HG02642 (cell line): ENCODE measurements around the gene THAP11.
A peak's percentile ranks its signal among the peaks of the same experiment; 100 is the strongest.
"Not testable (repeated sequence)": the region's sequence is repeated elsewhere in the genome, so short reads cannot be mapped to it uniquely, and the experiment has no call there.

Experiments used
- ATAC-seq: cut with Tn5 transposase; IDR thresholded peaks from one replicate; pipeline ENCODE4 v1.9.1; 2021; ENCODE audit warnings: mild to moderate bottlenecking; ENCODE audit not compliant: unreplicated experiment, poor library complexity

Gene THAP11

DNA sequence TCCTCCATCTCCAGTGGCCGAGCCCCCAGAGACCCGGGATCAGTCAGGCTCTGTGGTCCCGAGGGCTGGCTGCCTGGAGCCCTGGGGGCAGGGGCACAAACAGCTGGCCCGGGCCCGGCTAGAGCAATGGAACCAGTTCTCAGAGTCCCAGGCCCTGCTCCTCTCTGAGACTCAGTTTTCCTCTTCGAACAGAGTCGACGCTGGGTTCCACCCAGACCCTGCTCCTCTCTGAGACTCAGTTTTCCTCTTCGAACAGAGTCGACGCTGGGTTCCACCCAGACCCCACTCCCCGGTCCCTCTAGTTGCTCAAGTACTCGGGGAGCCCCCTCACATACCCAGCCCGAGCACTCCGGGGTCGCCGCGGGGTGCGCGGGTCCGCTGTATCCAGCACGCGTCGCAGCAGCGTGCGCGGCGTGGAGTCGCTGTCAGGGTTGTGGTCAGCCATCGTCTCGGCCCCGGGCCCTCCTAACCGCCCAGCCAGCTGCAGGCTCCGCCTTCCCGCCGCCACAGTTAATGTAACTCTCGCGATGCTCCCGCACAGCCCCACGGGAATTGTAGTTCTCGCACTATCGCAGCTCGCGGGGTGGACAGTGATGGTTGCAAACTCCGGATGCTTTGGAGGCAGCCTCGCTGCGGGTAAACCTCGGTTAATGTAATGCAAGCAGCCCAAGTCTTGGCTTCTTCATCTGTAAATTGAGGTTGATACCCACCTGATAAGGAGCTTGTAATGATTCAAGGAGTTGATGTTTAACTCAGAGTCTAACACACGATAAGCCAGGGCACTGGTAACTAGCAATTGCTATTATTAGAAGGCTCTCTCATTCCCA lies 8.5 kb upstream of the THAP11 start:
- ATAC-seq, result peak; percentile 96

DNA sequence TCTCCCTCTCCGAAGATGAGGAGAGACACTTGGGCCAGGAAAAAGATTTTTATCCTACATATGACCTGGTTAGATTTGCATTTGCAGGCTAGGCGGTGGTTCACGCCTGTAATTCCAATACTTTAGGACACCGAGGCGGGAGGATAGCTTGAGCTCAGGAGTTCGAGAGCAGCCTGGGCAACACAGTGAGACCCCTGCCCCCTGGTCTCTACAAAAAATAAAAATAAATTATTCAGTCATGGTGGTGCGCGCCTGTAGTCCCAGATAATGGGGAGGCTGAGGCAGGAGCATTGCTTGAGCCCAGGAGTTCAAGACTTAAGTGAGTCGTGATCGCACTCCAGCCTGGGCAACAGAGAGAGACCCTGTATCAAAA lies 7.9 kb upstream of the THAP11 start:
- no peak for ATAC-seq

DNA sequence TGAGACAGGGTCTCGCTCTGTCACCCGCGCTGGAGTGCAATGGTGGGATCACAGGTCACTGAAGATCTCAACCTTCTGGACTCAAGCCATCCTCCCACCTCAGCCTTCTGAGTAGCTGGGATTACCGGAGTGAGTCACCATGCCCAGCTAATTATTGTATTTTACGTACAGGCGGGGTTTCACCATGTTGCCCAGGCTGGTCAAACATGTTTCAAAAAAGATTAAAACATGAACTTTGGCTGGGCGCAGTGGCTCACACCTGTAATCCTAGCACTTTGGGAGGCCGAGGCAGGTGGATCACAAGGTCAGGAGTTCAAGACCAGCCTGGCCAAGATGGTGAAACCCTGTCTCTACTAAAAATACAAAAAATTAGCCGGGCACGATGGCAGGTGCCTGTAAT lies 4.9 kb upstream of the THAP11 start:
- not testable (repeated sequence) for ATAC-seq

DNA sequence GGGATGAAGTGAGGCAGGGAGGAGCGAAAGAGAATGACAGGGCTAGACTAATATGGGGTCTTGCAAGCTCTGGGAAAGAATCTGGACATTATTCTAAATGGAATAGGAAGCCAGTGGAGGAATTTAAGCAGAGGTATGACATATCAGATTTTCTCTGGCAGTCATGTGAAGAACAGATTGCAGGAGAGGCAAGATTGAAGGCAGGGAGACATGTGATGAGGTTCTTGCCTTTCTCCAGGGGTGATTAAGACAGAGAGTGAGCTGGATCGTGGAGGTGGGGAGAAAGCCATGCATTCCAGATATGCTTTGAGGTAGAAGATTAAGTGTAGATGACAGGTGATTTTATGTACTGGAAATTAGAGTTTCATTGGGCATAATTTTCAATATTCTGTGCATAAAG lies 4.3 kb upstream of the THAP11 start:
- no peak for ATAC-seq

DNA sequence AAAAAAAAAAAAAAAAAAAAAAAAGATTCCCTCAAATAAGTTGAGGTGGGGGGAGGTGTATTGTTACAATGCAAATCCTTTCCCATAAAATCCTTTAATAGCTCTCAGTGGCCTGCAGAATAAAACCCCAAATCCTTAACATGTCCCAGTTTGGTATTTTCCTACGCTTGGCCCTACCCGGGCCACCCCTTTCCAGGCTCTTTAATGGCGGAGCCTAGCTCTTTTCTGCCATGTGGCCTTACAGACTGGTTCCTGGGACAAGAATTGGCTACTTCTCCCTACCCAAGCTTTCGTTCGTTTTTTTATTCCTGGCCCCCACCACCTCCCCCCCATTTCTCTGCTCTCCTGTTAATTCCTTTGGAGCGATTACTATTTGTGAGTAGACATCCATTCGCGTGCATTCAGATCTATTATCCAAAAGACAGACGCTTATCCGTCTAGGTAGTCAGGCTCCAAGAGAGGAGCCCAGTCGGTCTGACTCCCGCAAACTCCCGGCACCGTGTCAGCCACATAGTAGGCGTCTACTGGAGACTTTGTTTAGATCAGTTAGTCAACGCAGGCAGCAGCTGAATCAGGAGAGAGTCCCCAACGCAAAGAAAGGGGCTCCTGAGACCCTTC lies 813 bp upstream of the THAP11 start:
- ATAC-seq, result no peak

DNA sequence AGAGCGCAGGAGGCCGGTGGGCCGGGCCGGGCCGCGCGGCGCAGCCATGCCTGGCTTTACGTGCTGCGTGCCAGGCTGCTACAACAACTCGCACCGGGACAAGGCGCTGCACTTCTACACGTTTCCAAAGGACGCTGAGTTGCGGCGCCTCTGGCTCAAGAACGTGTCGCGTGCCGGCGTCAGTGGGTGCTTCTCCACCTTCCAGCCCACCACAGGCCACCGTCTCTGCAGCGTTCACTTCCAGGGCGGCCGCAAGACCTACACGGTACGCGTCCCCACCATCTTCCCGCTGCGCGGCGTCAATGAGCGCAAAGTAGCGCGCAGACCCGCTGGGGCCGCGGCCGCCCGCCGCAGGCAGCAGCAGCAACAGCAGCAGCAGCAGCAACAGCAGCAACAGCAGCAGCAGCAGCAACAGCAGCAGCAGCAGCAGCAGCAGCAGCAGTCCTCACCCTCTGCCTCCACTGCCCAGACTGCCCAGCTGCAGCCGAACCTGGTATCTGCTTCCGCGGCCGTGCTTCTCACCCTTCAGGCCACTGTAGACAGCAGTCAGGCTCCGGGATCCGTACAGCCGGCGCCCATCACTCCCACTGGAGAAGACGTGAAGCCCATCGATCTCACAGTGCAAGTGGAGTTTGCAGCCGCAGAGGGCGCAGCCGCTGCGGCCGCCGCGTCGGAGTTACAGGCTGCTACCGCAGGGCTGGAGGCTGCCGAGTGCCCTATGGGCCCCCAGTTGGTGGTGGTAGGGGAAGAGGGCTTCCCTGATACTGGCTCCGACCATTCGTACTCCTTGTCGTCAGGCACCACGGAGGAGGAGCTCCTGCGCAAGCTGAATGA lies 606 bp downstream of the THAP11 start:
- ATAC-seq, result peak; percentile 13

DNA sequence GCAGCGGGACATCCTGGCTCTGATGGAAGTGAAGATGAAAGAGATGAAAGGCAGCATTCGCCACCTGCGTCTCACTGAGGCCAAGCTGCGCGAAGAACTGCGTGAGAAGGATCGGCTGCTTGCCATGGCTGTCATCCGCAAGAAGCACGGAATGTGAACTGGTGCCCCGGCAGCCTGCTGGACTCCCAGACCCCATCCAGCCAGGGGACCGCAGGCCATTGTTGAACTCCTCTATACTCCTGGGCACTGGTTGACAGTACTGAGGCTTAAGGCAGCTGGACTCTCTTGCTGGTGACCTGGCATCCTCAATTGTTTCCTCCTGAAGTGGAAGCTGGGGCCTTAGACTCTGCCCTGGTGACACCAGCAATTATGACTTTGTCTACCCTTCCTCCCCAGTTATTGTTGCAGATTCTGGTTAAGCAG lies 1.2 kb downstream of the THAP11 start:
- ATAC-seq, result no peak

DNA sequence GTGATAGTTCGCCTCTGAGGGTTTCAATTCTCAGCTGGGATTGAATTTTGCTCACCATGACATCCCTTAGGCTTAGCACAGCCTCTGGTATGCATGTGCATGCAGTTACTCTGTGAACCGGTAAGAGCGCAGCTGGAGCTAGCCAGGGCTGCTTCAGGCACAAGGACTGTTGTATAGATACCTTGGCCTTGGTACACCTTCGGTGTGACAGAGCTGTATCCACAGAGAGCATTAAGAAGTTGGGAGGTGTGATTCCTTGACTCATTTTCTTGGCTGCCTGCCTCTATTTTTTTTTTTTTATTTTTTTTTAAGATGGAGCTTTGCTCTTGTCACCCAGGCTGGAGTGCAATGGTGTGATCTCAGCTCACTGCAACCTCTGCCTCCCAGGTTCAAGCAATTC lies 2.4 kb downstream of the THAP11 start:
- no peak for ATAC-seq

DNA sequence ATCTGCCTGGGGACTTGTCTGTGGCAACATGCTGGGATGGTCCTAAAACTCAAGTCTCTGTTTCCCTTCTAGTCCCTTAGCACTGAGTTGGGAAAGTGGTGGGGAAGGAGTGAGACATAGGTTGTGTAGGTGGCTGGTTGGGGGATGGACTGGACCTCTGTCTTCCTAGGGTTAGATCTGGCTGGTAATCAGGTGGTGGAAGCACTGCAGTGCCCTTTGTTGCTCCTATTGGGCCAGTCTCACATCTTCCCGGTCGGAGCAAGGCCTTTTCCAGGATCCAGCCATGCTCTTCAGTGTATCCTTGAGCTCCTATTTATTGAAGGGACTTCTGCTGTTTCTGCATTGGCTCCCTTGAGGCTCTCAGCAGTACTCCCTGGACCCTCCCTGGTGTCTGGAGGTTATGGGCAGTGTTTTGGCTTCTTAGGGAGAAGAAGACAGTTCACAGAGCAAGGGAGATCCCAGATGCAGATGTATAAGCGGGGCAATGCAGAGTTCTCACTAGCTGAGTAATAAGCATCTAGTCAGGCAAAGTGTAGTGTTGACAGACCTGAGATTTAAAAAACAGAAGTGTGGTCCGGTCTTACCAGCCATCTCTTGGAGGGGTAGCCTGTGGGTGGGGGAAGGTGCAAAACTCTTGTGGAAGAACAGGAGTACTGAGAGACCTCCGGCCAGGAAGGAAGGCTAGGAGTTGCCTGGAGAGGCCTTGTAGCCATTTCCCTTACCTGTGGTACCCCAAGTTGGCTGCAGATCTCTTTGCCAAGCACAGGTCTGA lies 3.4 kb downstream of the THAP11 start:
- no peak for ATAC-seq

DNA sequence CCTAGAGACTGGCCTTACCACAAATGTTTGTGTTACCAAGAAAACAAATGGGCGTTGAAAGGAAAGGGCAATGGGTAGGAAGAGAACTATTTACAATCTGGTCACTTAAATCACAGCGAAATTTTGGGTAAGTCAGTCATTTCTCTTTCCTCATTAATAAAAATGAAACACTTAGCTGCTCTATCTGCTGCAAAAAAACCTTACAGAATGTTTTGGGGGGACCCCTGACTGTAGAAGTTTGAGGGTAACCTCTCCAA lies 3.9 kb downstream of the THAP11 start:
- ATAC-seq, result no peak

DNA sequence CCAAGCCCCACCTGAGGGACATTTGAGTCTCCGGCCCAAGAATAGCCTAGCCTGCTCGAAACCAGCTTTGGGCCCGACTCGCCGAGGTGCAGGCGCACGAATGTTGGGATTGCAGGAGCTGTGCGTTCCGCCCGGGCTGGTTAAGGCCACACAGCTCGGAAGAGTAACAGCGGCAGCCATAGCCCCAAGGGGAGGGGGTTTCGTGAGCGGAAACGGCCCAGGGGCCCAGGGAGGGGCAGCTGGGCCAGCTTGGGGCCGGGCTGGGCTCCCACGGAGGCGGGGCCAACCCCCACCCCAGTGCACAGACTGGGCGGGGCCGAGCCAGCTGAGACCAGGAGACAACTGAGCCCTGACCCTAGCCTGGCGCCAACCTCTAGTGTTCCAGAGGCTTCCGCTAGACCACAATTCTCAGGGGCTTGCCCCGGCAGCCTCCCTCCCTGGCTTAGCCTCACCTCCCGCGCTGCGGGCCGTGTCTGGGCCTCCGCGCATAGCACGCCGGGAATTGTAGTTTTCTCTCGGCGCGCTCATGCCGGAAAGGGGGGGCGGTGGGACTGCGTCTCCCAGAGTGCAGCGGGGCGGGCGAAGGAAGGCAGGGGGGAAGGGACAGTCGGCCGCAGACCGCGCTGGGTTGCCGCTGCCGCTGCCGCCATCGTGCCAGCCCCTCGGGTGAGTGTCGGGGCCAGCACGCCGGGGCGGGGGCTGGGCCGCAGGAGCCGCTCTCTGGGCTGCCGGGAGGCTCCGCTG lies 4.4 kb downstream of the THAP11 start, which contains the start of gene NUTF2:
Gene NUTF2 (plus strand): TSS at position 614 of the 744 bp plus-strand sequence. CDS start 18,198 bp downstream, outside the sequence.
- peak; percentile 61 for ATAC-seq

DNA sequence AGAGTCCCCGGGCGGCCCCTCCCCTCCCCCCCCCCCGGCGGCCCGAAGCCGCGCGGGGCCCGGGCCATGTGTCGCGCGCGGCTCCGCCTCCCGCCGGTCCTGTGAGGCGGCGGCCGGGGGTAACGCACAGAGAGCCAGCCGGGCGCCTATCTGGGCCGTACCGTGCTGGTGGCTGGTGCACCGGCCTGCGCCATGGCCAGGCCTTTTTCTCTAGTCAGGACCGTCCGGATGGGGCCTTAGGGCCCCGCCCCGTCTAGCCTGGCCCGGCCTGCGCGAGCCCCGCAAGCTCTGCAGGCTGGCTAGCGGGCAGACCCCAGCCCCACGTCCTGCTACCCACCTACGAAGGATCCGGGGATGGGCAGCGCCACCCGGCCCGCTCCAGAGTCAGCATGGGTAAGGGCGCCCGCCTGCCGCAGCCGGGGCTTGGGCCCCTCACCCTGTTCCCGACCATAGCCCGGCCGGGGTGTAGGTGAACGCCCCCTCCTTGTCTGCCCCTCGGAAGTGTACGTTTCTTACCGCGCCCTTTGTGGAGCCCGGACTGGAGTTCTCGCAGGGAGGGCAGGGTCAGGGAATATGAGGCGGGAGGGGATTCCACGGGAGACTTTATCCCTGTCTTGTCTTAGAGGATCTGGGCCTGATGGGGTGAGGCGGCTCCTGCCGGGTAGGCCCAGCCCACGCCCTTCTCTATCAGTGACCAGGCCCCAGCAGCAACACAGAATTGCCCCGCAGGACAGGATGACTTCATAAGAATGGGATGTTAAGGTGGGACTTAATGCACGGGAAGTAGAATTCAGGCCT lies 5.1 kb downstream of the THAP11 start, which contains the start of gene CENPT:
Gene CENPT (minus strand): TSS at position 630 of the 798 bp plus-strand sequence. CDS start 13,834 bp downstream, outside the sequence.
- peak; percentile 43 for ATAC-seq

DNA sequence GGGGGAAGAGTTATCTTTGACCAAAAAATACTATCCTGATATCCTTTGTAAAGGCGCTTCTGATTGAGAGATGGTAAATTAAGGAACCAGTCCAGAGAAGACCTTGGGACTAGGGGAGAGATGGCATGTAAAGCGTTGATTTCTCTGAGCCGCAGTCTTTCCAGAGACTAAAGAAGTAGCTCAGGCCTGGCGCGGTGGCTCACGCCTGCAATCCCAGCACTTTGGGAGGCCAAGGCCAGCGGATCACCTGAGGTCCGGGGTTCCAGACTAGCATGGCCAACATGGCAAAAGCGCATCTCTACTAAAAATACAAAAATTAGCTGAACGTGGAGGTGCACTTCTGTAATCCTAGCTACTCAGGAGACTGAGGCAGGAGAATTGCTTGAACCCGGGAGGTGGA lies 6.0 kb downstream of the THAP11 start:
- no peak for ATAC-seq

DNA sequence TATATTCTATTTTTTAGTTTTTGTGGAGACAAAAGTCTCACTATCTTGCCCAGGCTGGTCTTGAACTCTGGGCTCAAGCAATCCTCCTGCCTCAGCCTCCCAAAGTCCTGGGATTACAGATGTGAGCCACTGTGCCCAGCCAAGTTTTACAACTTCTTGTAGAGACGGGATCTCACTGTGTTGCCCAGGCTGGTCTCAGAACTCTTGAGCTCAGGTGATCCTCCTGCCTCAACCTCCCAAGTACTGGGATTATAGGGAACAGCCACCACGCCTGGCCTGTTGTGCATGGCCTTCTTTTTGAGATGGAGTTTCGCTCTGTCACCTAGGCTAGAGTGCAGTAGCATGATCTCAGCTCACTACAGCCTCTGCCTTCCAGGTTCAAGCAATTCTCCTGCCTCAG lies 11.6 kb downstream of the THAP11 start:
- ATAC-seq, result no peak

DNA sequence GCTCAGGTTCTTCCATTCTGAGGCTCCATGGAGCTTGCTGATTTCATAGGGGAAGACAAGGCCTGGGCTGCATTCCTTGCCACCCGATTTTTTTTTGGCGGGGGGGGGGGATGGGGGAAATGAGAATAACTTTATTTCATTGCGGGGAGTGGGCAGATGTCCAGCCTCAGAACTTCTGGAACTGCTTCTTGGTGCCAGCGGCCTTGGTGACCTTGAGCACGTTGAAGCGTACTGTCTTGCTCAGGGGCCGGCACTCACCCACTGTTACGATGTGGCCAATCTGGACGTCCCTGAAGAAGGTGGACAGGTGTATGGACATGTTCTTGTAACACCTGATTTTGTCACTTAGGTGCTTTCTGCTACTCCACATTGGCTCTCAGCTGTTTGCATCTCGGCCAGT lies 13.7 kb downstream of the THAP11 start:
- no peak for ATAC-seq

DNA sequence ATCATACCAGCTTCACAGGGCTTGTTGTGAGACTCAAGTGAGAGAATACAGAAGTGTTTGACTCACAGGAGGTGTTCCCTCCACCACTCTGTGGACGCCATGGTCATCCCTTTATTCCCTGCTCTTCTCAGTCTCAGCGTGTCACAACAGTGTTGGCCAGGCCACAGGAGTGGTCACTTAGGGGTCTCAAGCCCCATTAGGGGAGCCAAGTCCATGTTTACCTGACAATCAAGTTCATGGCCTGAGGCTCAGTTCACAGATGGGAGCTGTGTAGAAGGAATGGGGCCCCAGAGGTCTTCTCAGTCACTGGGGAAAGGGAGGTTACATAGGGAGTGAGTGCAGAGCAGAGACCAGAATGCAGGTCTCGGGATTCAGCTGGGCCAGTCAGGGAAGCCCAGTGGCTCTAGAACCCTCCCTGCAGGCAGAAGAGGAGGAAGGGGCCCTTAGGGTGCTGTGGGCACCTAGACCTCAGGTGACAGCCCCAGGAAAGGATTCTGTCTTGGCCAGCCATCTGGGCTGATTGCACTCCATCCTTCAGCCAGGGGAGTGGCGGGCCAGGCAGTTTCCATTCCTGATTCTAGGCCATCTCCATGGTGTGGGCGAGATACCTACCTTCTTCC lies 14.9 kb downstream of the THAP11 start:
- ATAC-seq, result no peak

DNA sequence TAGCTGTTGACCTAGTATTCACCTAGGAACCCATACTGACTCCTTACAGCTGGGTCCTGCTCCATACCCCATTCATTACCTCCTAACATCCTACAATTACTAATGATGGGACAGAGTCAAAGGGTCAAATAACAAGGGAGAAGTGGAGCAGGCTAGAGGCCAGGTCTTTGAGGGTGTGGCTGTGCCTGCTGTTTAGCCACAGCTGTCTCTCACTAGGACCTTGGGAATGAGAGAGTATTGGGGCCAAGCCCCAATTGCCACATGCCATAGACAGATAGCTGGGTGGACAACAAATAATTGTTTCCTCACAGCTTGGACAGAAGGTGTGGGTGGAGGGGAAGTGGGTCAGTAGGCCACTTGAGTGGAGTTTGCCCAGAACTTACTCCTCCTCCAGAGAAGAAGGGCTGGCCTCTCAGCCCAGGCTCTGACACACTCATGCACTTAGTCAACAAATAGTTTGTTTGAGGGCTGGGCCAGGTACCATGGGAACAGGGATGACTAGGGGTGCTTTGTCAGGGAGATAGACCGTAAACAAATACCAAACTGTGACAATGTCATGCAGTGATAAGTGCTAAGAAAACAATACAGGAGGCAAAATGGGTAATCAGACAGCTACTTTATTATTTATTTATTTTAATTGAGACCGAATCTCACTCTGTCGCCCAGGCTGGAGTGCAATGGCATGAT lies 15.6 kb downstream of the THAP11 start:
- no peak for ATAC-seq

DNA sequence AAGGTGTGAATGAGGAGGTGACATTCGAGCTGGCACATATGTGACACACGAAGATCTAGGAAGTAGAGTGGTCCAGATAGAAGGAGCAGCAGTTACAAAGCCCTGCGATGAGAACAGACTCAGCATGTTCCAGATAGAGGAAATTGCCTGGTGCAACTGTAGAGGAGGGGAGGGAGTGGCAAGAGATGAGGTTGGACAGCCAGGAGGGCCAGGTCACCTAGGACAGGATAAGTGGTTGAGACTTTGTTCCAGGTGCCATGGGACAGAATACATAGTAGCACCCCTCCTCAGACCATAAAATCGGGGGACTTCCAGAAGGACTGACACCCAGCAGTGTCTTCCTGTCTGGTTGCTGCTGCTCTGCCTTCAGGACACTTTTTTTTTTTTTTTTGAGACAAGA lies 16.4 kb downstream of the THAP11 start:
- ATAC-seq, result no peak
